ENCODE data around the gene TIAM1.
A peak's percentile ranks its signal among the peaks of the same experiment; 100 is the strongest.

The TIAM1 gene

GRCh38 chr21:31284797-31285397 is 59.2 kb downstream of the TIAM1 start:
- no peak for DNase-seq

GRCh38 chr21:31283025-31283424 is 61.0 kb downstream of the TIAM1 start:
- DNase-seq = peak; percentile 27

GRCh38 chr21:31282095-31282709 is 61.9 kb downstream of the TIAM1 start:
- DNase-seq = no peak

DNA sequence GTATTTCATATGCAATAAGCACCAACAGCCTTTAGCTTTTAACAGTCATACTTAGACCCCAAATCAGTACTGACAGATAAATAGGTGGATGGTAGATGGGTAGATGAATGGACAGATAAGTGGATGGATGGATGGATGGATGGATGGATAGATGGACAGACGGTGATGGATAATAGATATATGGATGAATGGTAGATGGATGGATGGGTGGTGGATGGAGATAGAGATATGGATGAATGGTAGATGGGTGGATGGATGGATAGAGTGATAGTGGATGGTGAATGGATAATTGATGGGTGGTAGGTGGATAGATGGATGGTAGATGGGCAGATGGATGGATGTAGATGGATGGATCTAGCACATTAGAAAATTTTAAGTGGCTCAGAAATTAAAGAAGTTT is 62.5 kb downstream of the TIAM1 start:
- no peak for DNase-seq

GRCh38 chr21:31279986-31280385 is 64.1 kb downstream of the TIAM1 start:
- DNase-seq = no peak

DNA sequence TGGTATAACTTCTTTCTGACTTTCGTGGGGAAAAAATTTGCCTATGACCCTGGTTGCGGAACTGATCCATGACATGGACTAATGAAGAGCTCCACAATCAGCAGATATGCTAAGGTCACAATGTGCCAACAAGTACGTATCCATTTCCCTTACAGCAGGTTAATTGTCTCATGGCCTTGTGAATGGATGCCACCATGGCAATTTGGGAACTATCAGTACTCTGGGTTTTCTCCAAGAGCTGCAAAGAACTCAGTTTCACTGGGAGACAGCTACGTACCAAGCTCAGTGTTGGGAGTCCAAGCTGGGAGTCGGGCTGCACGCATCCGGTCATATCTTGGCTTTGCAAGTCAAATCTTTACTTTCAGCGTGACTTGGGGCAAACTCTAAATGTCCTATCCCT is 64.8 kb downstream of the TIAM1 start:
- DNase-seq = no peak

- DNase-seq = no peak
Observed at GRCh38 chr21:31278511-31279130, 65.4 kb downstream of the TIAM1 start.

- DNase-seq = no peak
Observed at GRCh38 chr21:31276663-31277062, 67.4 kb downstream of the TIAM1 start.

DNA sequence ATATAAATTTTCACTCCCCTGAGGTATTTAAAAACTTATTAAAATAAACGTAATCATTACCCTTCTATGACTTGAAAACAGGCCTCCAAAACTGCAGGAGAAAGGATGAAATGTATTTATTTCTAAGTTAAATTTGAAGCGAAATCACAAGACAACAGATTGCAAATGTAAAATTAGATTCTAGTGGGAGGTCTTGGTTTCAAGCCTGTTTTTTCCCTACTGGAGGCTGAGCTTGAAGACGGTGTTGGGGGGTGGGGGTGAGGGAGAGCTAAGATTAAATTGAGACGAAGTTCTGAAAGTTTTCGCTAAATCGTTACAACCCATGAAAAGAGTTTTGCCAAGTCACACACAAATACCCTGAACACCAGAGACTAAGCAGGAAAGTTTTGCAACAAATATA is 68.2 kb downstream of the TIAM1 start:
- DNase-seq = no peak

- no peak for DNase-seq
Observed at GRCh38 chr21:31273278-31273677, 70.8 kb downstream of the TIAM1 start.

DNA sequence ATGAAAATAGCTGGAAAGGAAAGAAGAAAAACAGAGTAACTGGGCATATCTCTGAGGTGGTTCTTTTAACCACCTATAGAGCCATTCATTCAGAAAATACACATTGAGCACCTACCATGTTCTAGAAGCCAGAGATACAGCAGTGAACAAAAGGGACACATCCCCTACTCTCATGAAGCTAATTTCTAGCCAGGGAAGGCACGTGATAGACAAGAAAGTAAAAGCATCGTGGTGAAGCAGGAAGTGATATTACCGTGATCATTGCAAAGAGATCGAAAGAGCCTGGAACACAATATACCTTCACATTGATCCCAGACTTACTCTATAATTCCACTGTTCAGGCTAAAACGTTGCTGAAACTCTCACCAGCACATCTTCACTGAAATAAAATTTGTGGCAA is 76.0 kb downstream of the TIAM1 start:
- DNase-seq = no peak

DNA sequence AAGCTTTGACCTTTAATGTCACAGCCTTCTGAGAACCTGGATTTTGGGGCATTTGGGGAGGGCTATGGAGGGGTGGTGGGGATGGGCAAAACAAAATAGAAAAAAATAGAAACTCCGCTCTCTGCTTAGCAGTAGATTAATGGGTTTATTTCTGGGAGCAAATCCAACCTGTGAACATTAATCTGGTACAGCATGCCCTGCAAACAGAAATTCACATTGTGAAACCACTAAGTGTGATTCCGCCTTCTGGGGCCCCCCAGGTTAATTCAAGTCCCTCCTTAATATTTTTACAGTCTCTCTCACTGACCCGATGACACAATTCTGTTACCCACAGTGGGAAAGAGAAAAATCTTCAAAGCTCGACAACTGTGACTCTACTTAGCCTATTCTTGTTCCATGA is 76.4 kb downstream of the TIAM1 start:
- no peak for DNase-seq

DNA sequence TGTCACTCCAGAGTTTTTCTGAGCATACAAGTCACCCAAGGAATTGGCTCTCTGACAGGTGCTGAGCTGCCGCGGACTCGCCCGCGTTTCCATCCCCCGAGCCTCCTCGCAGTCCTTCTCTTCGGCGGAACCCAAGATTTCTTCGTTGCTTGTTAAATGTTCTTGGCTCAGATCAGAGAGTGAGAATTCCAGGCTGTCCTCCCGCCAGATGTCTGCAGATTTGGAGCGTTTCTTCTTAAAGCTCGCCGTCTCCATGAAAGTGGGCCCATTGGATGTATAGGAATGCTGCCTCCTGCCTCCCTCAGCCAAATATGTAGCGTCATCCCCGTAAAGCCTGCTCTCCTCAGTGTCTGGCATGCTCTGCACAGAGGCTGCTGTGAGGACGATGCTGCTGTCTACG is 77.8 kb downstream of the TIAM1 start:
- no peak for DNase-seq

- DNase-seq = no peak
Observed at GRCh38 chr21:31265366-31266013, 78.6 kb downstream of the TIAM1 start.

- no peak for DNase-seq
Observed at GRCh38 chr21:31264574-31264973, 79.5 kb downstream of the TIAM1 start.

- no peak for DNase-seq
Observed at GRCh38 chr21:31262728-31263127, 81.3 kb downstream of the TIAM1 start.

GRCh38 chr21:31261759-31262158 is 82.3 kb downstream of the TIAM1 start:
- DNase-seq = no peak

DNA sequence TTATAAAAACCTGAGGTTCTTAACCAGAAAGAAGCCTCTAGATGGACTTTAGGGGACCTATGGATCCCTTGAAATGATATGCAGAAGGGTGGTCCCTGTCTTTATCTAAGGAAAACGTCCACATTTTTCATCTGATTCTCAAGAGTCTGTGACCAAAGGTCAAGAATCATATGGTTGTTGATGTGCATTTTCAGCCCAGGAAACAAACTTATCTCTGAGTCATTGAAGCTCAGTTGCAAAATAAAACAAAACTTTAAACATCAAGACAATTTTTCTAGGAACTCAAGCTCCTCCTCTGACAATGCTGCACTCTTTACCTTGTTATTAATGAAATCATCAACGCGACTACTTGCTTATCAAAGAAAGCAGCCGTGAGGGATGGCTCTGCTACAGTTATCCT is 83.3 kb downstream of the TIAM1 start:
- DNase-seq = no peak

GRCh38 chr21:31258073-31258472 is 86.0 kb downstream of the TIAM1 start:
- DNase-seq = no peak

DNA sequence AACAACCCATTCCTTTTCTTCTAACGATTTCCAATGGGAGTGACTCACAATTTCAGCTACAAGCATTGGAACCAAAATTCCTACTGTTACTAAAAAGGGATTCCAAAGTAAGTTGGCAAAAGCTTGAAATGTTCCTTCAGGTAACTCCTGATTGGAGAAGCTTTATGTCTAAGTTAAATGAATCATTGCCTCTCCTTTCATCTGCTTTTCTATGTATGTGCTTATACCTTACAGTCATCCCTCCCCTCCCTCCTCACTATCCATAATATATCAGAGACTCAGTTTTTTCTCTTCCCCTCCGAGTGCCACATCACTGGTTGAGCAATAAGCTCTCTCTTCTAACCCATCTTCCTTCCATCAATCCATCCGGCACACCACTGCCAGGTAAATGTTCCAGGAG is 86.8 kb downstream of the TIAM1 start:
- DNase-seq = no peak

GRCh38 chr21:31255896-31256295 is 88.2 kb downstream of the TIAM1 start:
- no peak for DNase-seq

DNA sequence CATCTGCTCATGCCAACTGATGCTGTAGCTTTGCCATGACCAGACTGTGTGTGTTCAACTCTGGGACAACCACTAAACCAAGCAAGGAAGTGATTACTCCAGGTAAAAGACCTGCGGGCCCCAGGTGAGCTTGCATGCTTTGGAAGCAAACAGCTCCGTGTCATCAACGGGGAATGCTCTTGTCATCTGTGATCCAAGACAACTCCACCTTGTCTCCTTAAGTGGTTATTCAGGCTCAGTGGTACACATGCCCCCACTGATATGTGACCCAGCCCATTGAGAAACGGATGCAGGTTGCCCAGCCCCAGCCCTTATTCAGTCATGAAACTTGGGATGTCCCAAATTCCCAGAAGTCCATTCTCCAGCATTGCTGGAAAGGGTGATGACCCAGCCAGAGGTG is 89.0 kb downstream of the TIAM1 start:
- DNase-seq = no peak

GRCh38 chr21:31254131-31254530 is 89.9 kb downstream of the TIAM1 start:
- DNase-seq = no peak

DNA sequence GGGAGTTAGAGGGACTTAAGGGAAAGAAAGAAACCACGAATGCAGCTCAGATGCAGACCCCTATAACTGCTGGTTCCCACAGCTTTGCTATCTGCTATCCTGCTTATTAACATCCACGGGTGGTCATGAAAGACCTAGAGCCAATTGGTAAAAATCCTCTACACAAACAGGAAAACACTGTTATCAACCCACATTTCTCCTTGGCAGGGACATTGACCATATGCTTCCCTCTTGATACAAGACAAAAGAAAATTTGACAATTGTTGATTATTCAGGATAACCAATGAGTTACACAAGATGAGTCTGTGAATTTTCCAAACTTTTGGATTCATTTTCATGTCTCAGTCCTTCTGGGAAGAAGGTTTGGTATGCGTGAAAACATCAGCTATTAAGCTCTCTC is 90.4 kb downstream of the TIAM1 start:
- DNase-seq = no peak

All from central memory CD4-positive, alpha-beta T cell (primary cell).